Activated CD4-positive, alpha-beta T cell treated with anti-CD3 and anti-CD28 coated beads, Interleukin-2, Interleukin-6, amounts not matched to agents 100 ng/mL and 50 ng/mL, durations not matched to agents 16 hours and 8 hours (primary cell): Measurements from ENCODE around the gene RCVRN.

Experiments used
- DNase-seq: peaks from one replicate; pipeline ENCODE4 v3.0.0-alpha.2; 2020

RCVRN gene

DNA sequence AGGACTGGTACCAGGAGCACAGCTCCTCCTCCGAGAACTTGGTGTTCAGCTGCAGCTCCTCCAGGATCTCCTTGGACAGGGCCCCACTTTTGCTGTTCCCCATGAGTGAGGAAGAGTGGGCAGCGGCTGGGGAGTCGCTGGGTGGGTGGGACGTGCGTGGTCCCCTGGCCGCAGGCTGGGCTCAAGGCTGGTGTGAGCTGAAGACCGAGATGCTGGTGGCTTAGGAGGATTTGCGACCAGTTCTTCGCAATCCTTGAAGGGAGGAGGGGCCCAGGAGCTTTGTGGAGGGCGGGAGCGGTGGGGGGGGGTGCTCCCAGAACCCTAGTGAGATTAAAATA, at the start of gene RCVRN:
TSS of gene RCVRN (minus strand) at position 194 of the 338 bp plus-strand sequence. CDS start at position 103, 91 bp downstream.
- no peak for DNase-seq

DNA sequence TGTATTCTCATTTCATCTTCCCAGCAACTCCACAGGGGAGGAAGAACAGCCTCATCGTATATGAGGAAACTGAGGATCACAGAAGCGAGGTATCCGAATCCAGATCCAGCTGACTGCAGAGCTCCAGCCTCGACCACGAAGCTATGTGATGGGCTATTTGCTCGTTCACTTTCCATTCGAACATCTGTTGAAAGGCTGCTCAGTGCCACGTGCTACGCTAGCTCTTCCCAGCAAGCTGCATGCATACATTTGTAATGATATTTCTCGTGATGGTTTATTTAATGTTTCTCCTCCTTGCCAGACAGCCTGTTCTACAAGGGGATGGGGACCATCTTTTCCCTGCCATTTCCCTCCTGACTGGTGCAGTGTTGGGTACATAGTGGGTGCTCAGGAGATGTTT, 48.4 kb upstream of the RCVRN start:
- DNase-seq = no peak

DNA sequence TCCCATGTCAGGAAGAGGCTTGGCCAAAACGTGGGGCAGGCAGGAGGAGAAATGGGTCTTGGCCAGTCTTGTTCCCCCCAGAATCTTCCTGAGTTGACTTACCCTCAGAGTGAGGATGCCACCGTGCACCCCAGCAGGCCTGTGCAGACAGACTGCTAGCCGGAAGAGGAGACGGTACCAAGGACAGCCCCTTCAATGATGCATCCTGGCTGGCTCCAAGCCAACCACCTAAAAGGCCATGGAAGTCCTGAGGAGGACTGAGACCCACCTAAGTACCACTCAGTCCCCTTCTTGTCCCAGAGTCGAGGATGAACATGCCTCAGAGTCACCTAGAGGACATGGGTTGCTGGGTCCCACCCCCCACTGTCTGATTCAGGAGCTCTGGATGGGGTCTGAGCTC, 46.7 kb upstream of the RCVRN start:
- no peak for DNase-seq

DNA sequence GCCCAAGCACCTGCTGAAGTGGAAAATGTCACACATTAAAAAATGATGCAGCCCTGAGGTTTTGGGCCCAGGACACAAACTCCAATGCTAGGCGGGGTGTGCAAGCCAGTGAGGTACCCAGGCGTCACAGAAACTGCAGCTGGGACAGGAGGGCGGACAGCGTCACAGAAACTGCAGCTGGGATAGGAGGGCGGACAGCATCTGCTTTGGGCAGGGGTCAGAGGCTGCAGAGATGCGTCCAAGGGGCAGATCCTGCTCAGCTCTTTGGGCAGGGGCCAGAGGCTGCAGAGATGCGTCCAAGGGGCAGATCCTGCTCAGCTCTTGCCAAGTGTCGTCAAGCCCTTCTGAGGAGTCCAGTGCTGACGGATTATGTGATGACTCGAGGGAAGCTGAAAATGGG, 43.9 kb upstream of the RCVRN start:
- DNase-seq = no peak

DNA sequence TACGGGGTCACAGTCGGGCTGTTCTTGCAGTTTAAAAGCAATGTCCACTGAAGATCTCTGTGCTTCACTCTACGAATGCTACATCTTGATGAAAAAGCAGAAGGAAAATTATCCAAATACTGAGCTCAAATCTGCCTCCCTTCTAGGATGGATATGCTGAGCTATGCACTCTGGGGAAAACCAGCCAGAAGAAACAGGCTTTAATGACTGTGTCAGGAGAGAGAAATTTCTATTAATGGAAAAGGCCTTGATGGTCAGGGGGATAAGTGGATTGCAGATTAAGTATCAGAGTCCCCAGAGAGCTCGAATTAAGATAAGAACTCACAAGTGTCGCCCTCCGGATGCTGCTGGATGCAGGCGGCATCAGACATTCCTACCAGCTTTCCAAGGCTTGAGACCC, 39.6 kb upstream of the RCVRN start:
- DNase-seq = no peak

DNA sequence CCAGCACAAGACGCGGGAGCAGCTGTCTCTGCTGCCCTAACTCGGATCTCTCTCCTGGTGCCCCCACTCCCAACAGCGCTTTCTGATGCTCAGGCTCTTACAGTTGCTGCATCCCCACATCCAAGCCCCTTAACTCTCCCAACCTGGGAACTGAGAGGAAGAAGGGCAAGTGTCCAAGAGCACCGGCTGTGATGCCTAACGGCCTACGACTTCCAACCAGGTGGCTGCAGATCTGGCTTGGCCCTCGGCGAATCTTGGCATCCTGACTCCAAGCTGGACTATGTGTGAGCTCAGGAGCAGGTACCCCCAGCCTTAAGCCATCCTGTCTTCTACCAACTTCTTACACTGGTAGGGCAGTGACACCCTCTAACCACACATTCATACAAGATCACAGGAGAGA, 38.3 kb upstream of the RCVRN start:
- DNase-seq = no peak

DNA sequence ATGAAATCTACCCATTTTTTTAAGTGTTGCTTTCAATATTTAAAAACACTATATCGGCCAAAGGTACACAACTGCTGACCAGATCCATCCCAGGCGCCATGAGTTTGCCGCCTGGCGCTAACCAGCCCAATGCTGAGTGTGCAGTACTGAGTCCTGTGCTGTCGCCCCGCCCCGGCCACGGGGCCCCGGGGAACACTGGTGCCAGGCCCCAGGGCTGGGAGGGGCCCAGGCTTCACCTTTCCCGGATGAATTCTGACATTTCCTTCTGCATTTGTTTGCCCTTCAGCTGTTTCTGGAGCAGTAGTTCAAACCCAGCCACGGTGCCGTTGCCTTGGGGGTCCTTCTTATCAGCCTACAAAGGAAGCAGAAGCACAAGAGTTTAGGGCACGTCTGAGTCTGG, 37.8 kb upstream of the RCVRN start:
- DNase-seq = no peak

DNA sequence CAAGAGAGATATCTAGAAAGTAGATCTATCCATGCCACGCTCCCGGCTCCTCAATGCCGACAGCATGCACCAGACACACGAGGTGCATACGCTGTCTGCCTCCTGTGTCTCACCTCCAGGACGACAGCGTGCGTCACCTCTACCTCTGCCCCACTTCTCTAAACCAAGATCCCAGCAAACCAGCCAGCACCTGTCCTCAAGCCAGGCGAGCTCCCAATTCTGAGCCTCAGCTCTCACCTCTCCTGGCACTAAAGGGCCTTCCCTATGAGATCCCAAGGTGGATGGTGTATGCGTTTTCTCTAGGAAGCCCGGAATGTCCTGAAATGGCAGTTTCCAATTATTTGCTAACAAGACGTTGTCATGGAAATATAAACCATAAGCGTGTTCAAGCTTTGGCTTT, 36.2 kb upstream of the RCVRN start:
- no peak for DNase-seq

DNA sequence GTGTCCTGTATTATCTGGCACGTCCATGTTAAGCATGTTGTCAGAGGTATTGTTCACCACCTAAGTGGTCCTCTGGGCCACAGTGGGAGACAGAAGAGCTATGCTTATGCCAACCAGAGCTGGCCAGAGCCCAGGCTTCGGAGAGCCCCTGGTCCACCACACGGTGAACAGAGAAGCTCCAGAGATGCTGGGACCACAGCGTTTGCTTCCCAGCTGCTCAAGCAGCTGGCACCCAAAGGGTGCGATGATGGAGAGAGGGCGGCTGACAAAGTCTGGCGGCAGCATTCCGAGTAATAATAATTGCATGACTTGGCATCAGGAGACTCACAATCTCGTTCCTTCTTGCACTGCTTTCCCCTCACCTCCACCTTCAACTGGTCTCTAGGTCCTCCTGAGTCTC, 35.8 kb upstream of the RCVRN start:
- DNase-seq = no peak

DNA sequence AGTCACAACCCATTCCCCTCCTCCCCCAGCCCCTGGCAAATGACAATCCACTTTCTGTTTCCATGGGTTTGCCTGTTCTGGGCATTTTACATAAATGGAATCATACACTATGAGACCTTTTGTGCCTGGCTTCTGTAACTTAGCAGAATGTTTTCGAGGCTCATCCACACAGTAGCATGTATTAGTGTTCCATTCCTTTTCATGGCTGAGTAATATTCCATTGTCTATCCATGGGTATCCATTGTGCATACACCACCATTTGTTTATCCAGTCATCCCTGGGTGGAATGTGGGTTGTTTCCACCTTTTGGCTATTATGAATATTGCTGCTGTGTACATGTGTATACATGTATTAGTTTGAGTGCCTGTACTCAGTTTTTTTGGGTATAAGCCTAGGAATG, 33.7 kb upstream of the RCVRN start:
- DNase-seq = no peak

DNA sequence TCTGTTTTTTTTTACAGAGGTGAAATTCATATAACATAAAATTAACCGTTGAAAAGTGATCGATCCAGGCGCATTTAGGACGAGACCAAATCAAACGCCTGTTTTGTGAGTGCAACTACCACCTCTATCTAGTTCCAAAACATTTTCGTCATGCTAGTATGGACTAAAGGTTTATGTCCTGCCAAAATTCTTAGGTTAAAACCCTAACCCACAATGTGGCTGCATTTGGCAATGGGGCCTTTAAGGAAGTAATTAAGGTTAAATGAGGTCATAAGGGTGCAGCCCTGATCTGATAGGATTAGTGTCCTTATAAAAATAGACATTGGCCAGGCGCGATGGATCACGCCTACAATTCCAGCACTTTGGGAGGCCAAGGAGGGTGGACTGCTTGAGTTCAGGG, 32.8 kb upstream of the RCVRN start:
- DNase-seq = no peak

DNA sequence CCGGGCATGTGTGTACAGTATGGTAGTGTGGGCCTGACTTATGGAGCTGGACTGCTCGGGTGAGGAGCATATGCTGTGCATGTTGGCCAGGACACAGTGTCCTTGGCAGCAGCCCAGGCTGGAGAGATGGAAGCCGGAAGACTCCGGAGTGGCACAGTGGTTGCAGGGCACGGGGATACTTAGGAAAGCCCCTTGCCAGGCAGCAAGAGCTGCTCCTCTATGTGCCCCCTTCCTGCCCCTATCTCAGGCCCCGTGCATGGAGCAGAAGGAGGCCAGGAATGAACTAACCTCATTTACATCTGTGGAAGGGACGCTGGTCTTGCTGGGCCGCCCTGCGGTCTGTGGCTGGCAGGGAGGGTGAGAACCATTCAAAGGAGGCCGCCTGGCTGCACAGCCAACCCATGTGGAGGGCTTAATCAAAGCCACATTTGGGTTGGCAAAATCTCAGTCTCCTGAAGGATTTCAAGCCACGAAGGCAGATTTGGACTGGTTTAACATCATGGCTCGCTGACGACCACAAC, 32.2 kb upstream of the RCVRN start:
- no peak for DNase-seq

DNA sequence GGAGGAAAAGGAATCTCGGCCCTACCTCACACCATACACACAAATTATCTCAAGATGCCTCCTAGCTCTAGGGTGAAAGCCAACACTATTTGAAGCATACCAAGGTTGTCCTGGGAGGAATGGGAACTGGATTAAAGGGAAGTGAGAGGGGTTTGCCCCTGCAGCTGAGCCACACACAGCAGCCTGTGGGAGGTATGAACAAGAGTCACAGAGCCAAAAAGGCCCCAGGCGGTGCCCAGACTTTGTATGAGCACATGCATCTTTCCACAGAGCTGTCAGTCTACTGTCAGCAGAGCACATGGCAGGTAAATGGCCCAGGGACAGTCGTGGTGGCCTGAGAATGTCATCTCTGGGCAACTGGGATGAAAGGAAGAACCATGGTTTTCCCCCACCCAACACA, 31.0 kb upstream of the RCVRN start:
- DNase-seq = no peak

DNA sequence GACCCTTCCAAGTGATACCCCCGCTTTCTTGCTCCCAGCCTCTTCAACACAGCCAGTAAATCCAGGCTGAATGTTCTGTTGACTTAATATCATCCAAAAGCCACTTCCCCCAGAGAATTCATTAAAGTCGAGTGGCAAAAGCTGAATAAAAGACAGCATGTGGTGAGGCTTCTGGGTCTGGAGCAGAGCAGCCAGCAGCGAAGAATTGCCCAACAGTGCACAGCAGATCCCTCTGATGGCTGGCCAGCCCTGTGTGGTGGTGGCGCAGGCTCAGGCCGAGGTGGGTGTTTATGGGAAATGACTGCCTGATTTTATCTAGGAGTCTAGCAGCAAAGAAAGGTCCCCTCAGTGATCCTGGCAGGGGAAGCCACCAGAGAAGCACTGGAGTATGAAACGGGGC, 30.3 kb upstream of the RCVRN start:
- no peak for DNase-seq

DNA sequence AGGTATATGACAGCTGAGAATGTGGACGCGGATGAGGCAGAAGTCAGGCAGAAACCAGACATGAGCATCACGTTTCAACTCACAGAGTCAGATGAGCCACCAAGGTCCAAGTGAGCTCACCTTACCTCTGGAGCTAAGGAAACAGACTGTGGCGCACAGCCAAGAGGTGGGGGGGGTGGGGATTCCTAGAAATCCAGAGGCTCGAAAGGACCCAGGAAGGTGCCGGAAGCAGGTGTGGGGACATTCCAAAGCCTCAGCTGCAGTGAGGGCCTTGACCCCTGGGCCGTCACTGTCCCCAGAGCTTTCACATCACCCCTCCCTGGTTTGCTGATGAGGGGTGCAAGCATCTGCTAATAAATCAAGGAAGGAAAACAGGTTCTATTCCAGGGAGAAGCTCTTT, 29.3 kb upstream of the RCVRN start:
- no peak for DNase-seq

DNA sequence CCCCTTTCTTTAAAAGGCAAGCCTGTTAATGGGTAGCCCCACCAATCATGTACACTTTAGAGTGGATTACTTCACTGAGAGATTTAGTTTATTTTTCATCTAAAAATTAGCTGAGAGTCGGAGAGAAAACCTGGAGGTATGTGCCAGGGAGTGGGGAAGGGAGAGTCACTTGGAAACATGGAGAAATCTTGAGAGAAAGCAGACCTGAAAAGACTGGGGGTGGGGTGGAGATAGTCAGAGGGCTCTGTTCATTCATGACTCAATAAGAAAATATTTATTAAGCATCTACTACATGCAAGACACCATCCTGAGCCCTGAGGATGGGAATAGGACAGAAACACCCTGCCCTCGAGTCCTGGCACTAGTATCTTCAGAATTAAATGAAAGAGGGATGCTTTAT, 27.4 kb upstream of the RCVRN start:
- DNase-seq = no peak

DNA sequence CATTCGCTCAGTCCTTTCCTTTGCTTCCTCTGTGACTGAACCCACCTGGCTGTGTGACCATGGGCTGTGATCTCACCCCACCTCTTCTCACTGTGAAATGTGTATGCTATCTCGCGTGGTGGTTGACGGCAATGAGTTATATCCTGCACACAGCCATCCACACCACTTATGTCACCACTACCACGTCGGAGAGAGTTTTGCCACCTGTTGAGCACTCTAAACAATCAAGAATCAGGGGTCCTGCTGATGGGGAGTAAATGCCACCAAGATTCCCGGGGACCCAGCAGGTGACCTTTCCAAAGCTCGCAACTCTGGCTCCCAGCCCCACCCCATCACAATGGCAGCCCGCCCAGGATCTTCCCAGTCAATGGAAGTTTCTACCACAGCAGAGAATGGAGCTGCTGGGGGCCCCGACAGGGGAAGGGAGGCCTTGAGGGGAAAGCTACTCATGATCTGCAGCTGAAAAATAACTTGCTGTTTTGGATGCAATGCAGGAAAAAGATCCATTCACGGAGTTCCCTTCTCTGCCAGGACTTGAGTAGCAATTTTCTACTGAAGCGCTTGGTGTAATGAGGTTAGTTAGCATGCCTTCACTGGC, 26.2 kb upstream of the RCVRN start:
- no peak for DNase-seq

DNA sequence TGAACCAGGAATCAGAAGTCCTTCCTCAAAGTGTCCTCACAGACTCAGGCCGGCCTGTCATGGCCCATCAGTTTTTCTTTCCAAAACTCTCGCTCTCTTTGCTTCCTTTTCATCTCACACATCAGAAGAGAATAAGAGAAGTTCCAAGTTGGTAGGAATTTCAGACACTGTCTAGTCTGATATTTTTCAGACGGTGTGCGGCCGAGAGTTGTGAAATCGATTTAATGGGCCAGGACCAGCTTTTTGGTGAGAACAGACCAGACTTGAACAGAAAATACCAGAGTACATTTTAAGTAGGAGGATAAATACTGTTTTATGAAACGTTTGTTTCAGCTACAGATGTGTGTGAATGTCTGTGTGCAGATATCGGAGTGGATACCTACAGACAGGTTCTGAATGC, 24.8 kb upstream of the RCVRN start:
- no peak for DNase-seq

DNA sequence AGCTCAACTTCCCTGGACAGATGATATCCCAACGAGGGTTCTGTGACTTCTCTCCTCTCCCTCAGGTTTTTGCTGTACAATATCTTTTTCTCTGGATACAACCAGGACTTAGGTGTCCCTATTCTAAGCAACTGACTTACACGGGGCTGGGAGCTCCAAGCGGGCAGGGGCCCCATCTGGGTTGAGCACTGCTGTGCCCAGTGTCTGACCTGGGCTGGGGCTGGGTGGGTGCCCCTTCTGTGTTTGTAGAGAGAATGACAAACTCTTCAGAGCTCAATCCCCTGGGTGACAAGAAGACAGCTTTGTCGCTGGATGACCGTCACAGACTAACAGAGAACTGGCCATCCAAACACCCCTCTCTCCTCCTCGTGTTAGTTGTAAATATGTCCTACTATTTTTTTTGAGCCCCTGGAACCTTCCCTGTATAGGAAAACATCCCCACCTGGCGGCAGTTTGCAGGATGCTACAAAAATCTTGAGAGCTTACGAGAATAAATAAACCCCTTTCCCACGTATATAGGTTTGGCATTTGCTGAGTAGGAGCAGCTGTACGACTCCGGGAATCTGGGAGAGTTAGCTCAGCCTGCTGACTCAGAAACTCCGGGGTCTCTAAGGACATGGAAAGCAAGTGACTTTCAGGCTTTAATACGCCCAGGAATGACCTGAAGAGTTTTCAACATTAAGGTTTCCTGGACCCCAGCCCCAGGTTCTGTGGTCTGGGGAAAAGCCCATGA, 23.7 kb upstream of the RCVRN start:
- DNase-seq = no peak

DNA sequence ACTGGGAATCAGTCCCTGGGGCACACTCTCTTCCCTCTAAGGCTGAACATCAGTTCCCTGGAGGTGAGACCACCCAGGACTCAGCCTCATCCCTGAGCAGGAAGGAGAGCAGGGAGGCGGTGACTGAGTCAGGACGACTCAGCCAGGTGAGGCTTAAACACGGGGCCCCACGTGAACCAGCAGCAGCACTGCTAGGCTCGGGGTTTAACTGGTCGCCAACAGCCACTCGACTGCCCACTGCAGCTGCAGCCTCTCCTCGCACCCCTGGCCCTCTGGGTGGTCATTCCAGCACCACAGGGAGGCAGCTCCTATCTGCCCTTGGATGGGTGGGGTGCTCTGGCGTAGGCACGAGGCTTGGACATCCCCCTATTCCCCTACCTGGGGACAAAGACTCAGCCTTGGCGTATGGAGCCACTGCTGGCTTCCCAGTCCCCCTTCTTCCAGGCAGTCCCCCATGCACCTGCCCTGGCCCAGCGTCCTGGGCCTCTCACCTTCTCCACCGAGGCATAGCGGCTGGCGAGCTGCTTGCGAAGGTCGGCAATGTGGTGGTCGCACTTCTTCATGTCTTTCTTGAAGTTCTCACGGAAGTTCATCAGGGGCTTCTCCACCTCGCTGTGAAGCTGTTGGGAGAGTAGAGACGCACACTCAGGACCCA, 21.2 kb upstream of the RCVRN start:
- DNase-seq = no peak

DNA sequence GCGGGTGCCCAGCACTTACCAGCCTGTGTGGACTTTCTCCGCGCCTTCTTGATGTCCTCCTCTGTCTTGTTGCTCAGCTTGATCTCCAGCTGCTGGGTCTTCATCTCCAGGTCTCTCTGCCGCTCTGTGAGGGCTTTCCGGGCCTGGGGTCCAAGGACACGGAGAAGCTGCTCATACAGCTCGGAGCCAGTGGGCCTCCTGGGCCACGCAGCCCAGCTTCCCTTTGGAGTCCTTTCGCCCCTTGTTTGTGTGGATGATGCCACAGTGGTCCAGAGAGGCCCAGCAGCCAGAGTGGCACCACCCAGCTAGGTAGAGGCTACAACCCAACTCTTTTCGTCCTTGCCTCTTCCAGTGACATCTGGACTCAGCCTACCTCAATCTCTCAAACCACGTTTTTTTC, 20.4 kb upstream of the RCVRN start:
- DNase-seq = no peak

DNA sequence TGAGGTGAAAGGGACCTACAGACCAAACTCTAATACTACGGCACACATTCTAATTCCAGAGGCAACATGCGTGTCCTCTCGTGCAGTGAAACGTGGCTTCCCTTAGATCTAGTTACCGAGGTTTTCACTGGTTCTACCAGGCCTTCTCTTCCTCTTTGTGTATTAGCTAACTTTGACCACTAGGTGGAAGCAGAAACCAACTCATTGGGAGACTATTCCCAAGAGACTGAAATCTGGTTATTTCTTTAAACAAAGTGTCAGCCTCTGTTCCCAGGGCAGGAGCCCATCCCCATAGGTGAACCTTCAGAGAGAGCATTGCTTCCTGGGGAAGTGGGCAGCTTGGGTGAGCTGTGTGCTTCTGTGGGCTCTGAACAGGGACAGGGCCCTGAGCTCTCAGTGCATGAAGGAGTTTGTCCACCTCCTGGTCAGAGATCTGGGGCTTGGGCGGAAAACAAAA, 19.7 kb upstream of the RCVRN start:
- DNase-seq = peak; percentile 72

DNA sequence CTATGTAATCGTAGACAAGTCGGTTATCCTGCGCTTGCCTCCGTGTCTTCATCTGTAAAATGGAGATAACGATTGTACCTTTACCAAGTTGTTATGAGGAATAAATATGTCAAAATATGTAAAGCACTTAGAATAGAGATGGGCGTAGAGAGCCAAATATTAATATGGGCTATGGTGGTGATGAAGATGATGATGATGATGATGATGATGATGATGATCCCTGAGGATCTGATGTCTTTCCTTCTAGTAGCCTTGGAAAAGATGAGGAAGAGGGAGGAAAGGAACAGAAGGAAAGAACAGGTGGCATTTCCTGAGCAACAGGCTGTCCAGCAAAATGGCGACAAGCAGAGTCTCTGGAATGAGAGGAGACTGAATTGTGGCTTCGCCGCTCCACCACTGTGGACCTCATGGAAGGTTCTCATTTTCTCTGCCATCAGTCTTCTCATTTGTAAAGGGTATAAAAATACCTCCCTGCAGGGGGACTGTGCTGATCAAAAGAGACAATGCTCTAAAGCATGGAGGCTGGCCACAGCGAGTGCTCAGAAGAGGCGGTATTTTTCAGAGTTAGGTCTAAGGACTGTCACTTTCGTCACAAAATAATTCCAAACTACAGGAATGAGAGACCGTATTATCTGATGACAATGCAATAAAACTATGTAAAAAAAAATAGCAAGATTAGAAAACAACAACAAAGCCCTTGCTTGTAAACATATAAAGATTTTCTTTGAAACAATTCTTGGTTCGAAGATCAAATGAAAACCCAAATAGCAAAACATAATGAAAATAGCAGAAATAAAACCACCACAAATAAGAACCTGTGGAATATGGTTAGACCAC, 17.2 kb upstream of the RCVRN start:
- DNase-seq = no peak
